GM12878 (cell line): Measurements from ENCODE around the gene ZFYVE19. TPM values are rescaled to one million over a fixed set of nuclear protein-coding genes. Genes with fewer than 3 reads are reported as not detected.

Source experiments
- ATAC-seq: fragments of 200-7000 bp; cut with Tn5 transposase; 3 replicates; pipeline ENCODE4 v1.9.1; 2020; ENCODE audit warnings: mild to moderate bottlenecking, moderate library complexity
- BruUV-seq: library from RNA; stranded (reverse); fragments of 400-500 nt; replicated peaks from 2 replicates; lab custom pipeline; 2021; lab: Mats Ljungman, UMichigan
- CTCF ChIA-PET: fragments of 300-600 bp; sonication (Branson Sonifier 250); formaldehyde crosslinking; extraction: SDS; loops from one replicate; lab custom pipeline; 2021; ENCODE audit warnings: inconsistent platforms; lab: Yijun Ruan, JAX
- POLR2A ChIA-PET: fragments of 350-600 bp; formaldehyde crosslinking; extraction: SDS; loops from one replicate; lab custom pipeline; 2021; ENCODE audit warnings: inconsistent platforms; lab: Charles Lee
- RAD21 ChIA-PET: fragments of 300-600 bp; sonication (Branson Sonifier 250); formaldehyde crosslinking; loops from one replicate; lab custom pipeline; 2023; ENCODE audit warnings: antibody characterized with exemption; ENCODE audit not compliant: unreplicated experiment; lab: Charles Lee
- SMC1A ChIA-PET: fragments of 300-600 bp; sonication (Branson Sonifier 250); formaldehyde crosslinking; loops from one replicate; lab custom pipeline; 2023; ENCODE audit not compliant: unreplicated experiment, uncharacterized antibody; lab: Charles Lee
- DNase-seq: peaks from one replicate; pipeline ENCODE4 v3.0.0-alpha.2; 2011; ENCODE audit warnings: low read depth, low spot score
- FAIRE-seq: peaks from 3 replicates; lab custom pipeline; 2011; peaks lifted over from hg19 to GRCh38; lab: Jason Lieb, UNC
- H2AFZ ChIP-seq: 2 replicates; pipeline ENCODE4 v1.6.0; 2011; ENCODE audit warnings: low read depth, low read length, control low read depth; ENCODE audit not compliant: control insufficient read depth
- H3K27ac ChIP-seq: 2 replicates; pipeline ENCODE4 v1.5.1; 2011; ENCODE audit warnings: control low read depth; ENCODE audit not compliant: control insufficient read depth, insufficient read depth
- H3K27me3 ChIP-seq, 2 experiments: replicated peaks in 1 of 2; 2 replicates each; pipeline versions ENCODE4 v1.6.0 to v1.6.1; 2011; ENCODE audit warnings: low read length in 1 of 2; ENCODE audit not compliant: control insufficient read depth in 2 of 2, insufficient read depth in 2 of 2
- H3K36me3 ChIP-seq, 2 experiments: 2 replicates each; pipeline ENCODE4 v1.5.1; 2011; ENCODE audit warnings: low read length in 1 of 2; ENCODE audit not compliant: control insufficient read depth in 2 of 2, insufficient read depth in 2 of 2
- H3K4me1 ChIP-seq: 2 replicates; pipeline ENCODE4 v1.6.1; 2011; ENCODE audit warnings: mild to moderate bottlenecking, low read length, moderate library complexity, mixed read lengths; ENCODE audit not compliant: control insufficient read depth, insufficient read depth
- H3K4me2 ChIP-seq: 2 replicates; pipeline ENCODE4 v1.6.0; 2011; ENCODE audit warnings: control low read depth; ENCODE audit not compliant: control insufficient read depth, insufficient read depth
- H3K4me3 ChIP-seq: fragments of 200-600 bp; sonication (generic); 2 replicates; pipeline ENCODE4 v1.5.1; 2016
- H3K79me2 ChIP-seq: 2 replicates; pipeline ENCODE4 v1.6.0; 2011; ENCODE audit warnings: low read length; ENCODE audit not compliant: control insufficient read depth, insufficient read depth
- H3K9ac ChIP-seq: 2 replicates; pipeline ENCODE4 v1.8.0; 2011; ENCODE audit warnings: low read length, control low read depth, mixed read lengths; ENCODE audit not compliant: control insufficient read depth, insufficient read depth
- H3K9me3 ChIP-seq: replicated peaks from 3 replicates; pipeline ENCODE4 v1.5.1; 2011; ENCODE audit warnings: mild to moderate bottlenecking, low read length; ENCODE audit not compliant: control insufficient read depth, insufficient read depth
- H4K20me1 ChIP-seq: 2 replicates; pipeline ENCODE4 v1.6.0; 2011; ENCODE audit not compliant: control insufficient read depth, insufficient read depth
- ETV6 ChIP-seq, 2 experiments: fragments of 450-650 bp in 1 of 2; IDR thresholded peaks in 1 of 2; conservative IDR thresholded peaks in 1 of 2; 2 replicates each; pipeline ENCODE4 v1.6.1; 2014; ENCODE audit warnings: antibody characterized with exemption in 1 of 2, borderline replicate concordance in 1 of 2, low read depth in 1 of 2, mild to moderate bottlenecking in 1 of 2, moderate library complexity in 1 of 2
- SPI1 ChIP-seq: IDR thresholded peaks from 2 replicates; pipeline ENCODE4 v1.6.1; 2011; ENCODE audit warnings: low read depth, mild to moderate bottlenecking, low read length, moderate library complexity, borderline replicate concordance; ENCODE audit not compliant: insufficient read depth
- TARDBP ChIP-seq: IDR thresholded peaks from 2 replicates; pipeline ENCODE4 v1.6.1; 2016; ENCODE audit warnings: borderline replicate concordance
- WGBS: methylation state at CpG from one replicate; pipeline ENCODE4 v1.1.6; 2016; ENCODE audit warnings: low lambda C conversion rate; ENCODE audit not compliant: insufficient replicate concordance, insufficient coverage; ENCODE audit errors: missing lambda C conversion rate; 5-methylcytosine and 5-hydroxymethylcytosine counted together
- in situ Hi-C: fragments of 300-500 bp; cut with MboI; formaldehyde crosslinking; loops from 9 replicates; pipeline ENCODE4 v1.14.3; 2018; ENCODE audit warnings: mixed read lengths
- intact Hi-C: fragments of 100-400 bp; cut with micrococcal nuclease; formaldehyde crosslinking; loops from one replicate; pipeline ENCODE4 v1.14.2; 2022; ENCODE audit not compliant: unreplicated experiment
- polyA plus RNA-seq, 11 experiments: library from polyadenylated mRNA; depleted of rRNA in 4 of 11; unstranded in 6 of 11; stranded (reverse) in 5 of 11; fragments of >200 nt; fragmentation: Nextera tagmentation in 4 of 11; fragmentation: Illumina TruSeq in 1 of 11; extraction: Ambion mirVana in 4 of 11; extraction: Trizol in 1 of 11; gene quantifications; 1 replicate in 1 of 11; 2 replicates in 10 of 11; pipeline versions ENCODE4 v1.2.1 to v1.2.3, GENCODE V29; 2011 to 2016; ENCODE audit warnings: inconsistent platforms in 2 of 11, missing spikeins in 2 of 11, low read depth in 1 of 11
- total RNA-seq, 4 experiments: library from RNA; depleted of rRNA in 3 of 4; stranded (reverse); fragments of >200 nt in 3 of 4; fragmentation: Illumina TruSeq in 1 of 4; extraction: Trizol in 1 of 4; gene quantifications; 2 replicates each; pipeline versions ENCODE4 v1.2.1 to v1.2.3, GENCODE V29; 2013 to 2021
- TF ChIP-seq, protein P1 (sequence below): IDR thresholded peaks from 2 replicates; pipeline ENCODE4 v1.6.1; 2011; ENCODE audit warnings: low read depth, mild to moderate bottlenecking, low read length, moderate library complexity, borderline replicate concordance; ENCODE audit errors: extremely low read depth

The ZFYVE19 gene
- total and polyA plus RNA-seq, 10 of the 15 experiments (the other 5 are each of a cell fraction or from before 2014, with no cell fraction given) = 1.7 to 36.3 (median 17.0) TPM

DNA sequence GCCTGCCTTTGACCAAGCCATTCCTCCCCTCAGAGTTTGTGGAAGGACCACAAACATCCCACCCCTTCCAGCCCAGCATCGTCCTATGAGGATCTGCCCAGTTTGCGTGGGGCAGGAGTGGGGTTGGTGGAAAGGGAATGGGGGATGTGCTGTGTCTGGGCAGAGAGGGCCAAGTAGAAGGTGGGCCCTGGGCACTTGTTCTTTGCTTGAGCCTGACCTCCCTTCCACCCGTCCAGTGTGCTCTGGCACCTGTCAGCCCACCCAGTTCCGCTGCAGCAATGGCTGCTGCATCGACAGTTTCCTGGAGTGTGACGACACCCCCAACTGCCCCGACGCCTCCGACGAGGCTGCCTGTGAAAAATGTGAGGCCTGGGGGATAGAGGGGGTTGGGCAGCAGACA lies 47.3 kb downstream of the ZFYVE19 start:
- no peak overlapping the region for H3K9ac ChIP-seq
- ChIA-PET CTCF (no interaction called here), POLR2A (no interaction called here)
- peaks cover under 1% of the 10 kb centered on the region for H3K4me1 ChIP-seq
- H3K27me3 ChIP-seq = no peaks in the 10 kb centered on the region
- BruUV-seq = no TSS peak
- no peak overlapping the region for H3K4me3 ChIP-seq
- no peak overlapping the region for H3K4me2 ChIP-seq
- ATAC-seq (no peak), DNase-seq (no peak)
- no peak overlapping the region for H3K27ac ChIP-seq
- no peaks in the 10 kb centered on the region for H3K9me3 ChIP-seq
- no peaks in the 10 kb centered on the region for H3K79me2 ChIP-seq
- intact Hi-C loops = no loop called here
- peaks cover 0 to 2% of the 10 kb centered on the region in 2 experiments; a peak in 2 of 4 replicates for H3K36me3 ChIP-seq
- TF ChIP-seq, protein P1, sequence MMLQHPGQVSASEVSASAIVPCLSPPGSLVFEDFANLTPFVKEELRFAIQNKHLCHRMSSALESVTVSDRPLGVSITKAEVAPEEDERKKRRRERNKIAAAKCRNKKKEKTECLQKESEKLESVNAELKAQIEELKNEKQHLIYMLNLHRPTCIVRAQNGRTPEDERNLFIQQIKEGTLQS = no peak
- no peak for TF ChIP-seq TARDBP
- TF ChIP-seq SPI1 = no peak
- TF ChIP-seq, all 136 proteins: peak for 0
- FAIRE-seq = no peak
- H4K20me1 ChIP-seq = no peaks in the 10 kb centered on the region
- RAD21 ChIA-PET = interaction anchor here (1.5 kb wide), 1 partner anchor 40 kb away, joined by 7 read pairs; the partner anchor contains the start of gene VPS18
- SMC1A ChIA-PET = no interaction called here
- WGBS = 70% methylated on average over 10 of the region's 10 CpGs
- no peak overlapping the region for H2AFZ ChIP-seq
- in situ Hi-C loops = no loop called here

DNA sequence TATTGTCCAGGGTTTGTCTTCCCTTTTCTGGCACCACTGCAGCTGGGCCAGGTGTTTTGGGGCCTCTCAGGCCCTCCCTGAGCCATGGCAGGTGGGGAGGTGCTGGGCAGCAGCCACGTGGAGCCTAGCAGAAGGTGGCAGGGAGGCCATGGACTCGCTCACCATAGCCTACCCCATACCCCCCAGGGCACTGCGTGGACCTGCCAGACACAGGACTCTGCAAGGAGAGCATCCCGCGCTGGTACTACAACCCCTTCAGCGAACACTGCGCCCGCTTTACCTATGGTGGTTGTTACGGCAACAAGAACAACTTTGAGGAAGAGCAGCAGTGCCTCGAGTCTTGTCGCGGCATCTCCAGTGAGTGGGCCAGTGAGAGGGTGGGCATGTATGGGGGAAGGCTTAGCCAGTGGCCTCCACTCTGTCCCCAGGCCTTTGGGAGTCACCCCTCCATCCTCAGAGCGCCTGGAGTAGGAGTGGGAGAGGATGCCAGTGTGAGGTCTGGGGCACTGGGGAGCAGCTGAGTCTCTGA lies 48.9 kb downstream of the ZFYVE19 start:
- no TSS peak for BruUV-seq
- Histone ChIP-seq H3K9ac (no peak overlapping the region), H4K20me1 (no peaks in the 10 kb centered on the region), H3K27ac (no peak overlapping the region), H3K4me3 (no peak overlapping the region), H3K79me2 (no peaks in the 10 kb centered on the region), H2AFZ (no peak overlapping the region), H3K9me3 (no peaks in the 10 kb centered on the region), H3K36me3 (peaks cover 0 to 2% of the 10 kb centered on the region in 2 experiments; a peak in 2 of 4 replicates), H3K4me2 (no peak overlapping the region), H3K27me3 (no peaks in the 10 kb centered on the region), H3K4me1 (peaks cover 4% of the 10 kb centered on the region)
- DNase-seq (no peak), ATAC-seq (no peak), FAIRE-seq (no peak)
- ChIA-PET CTCF (interaction anchor here (4.1 to 7.5 kb wide), 2 partner anchors 9 to 71 kb away, joined by 45 to 140 read pairs; partner anchors contain the start of gene SPINT1), RAD21 (no interaction called here), POLR2A (interaction anchor here (0.5 kb wide), 1 partner anchor 284 kb away, joined by 3 read pairs; no protein-coding TSS in a partner anchor), SMC1A (interaction anchor here (1.1 to 8.1 kb wide), 6 partner anchors 22 to 70 kb away, joined by 4 to 144 read pairs (median 10); partner anchors contain the start of gene VPS18)
- 64% methylated on average over 13 of the region's 13 CpGs for WGBS
- no peak for TF ChIP-seq ETV6 (conservative IDR thresholded peaks at IDR 0.05 in 1 of 2, IDR thresholded peaks at IDR 0.05 in 1 of 2; ENCODE audit: borderline replicate concordance in 1 of 2, low read depth in 1 of 2)
- in situ Hi-C loops = loop anchor here (5.0 kb wide), 1 partner anchor 37 kb away; the partner anchor contains the start of gene VPS18
- intact Hi-C loops = no loop called here
